GM20431 (cell line): ENCODE data around the gene RASGRP2.

Experiments used
- in situ Hi-C: fragments of 300-500 bp; cut with MseI, MboI; formaldehyde crosslinking; loops from one replicate; pipeline ENCODE4 v1.15.0; 2020; ENCODE audit warnings: low sequenced_read_pairs; ENCODE audit not compliant: unreplicated experiment

The RASGRP2 gene

GRCh38 chr11:64681171-64681570 lies 62.8 kb downstream of the RASGRP2 start:
- in situ Hi-C loops = no loop called here

DNA sequence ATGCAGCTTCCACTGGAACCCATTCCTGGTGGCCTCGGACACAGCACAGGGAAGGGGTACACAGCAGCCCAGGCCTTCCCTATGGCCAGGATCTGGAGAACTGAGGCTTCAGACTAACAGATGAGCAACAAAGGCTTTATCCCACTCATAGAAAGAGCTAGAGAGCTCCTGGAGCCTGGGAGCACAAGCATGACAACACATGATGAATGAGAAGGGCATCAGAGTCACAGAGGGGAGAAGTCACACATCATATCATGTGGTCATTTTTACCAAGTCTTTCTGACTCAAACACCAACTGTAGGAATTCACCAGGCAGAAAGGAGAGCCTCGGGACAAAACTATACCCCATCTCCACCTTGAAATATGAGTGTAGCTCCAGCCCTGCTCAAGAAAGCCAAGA lies 64.1 kb downstream of the RASGRP2 start:
- in situ Hi-C loops = no loop called here

- in situ Hi-C loops = no loop called here
Observed at GRCh38 chr11:64677441-64678023, 66.4 kb downstream of the RASGRP2 start.
